Heart left ventricle (tissue), 16 donors: ENCODE measurements around the gene ORC3. TPM values are rescaled to one million over a fixed set of nuclear protein-coding genes. Genes with fewer than 3 reads are reported as not detected.

Source experiments
- ATAC-seq, 4 donors: fragments of 200-7000 bp; cut with Tn5 transposase; one replicate each; pipeline ENCODE4 v1.9.1; 2020 to 2022; ENCODE audit warnings: moderate library complexity in 4 of 4, mild to moderate bottlenecking in 3 of 4, moderate number of reproducible peaks in 1 of 4
- DNase-seq, 5 donors: peaks; one replicate each; pipeline ENCODE4 v3.0.0-alpha.2; 2020
- H3K27ac ChIP-seq, 12 donors: fragments of 200-600 bp; sonication (generic) in 4 of 12; one replicate each; pipeline versions ENCODE4 v1.5.0 to v1.8.0; 2016 to 2022; ENCODE audit warnings: mild to moderate bottlenecking in 2 of 12
- H3K27me3 ChIP-seq, 9 donors: fragments of 200-600 bp; sonication (generic) in 2 of 9; one replicate each; pipeline versions ENCODE4 v1.5.1 to v1.8.0; 2016 to 2022; ENCODE audit warnings: mild to moderate bottlenecking in 3 of 9
- H3K36me3 ChIP-seq, 9 donors: fragments of 200-600 bp; sonication (generic) in 2 of 9; one replicate each; pipeline versions ENCODE4 v1.5.0 to v1.8.0; 2018 to 2022; ENCODE audit warnings: mild to moderate bottlenecking in 2 of 9
- H3K4me1 ChIP-seq, 12 donors: fragments of 200-600 bp; sonication (generic) in 4 of 12; one replicate each; pipeline versions ENCODE4 v1.5.0 to v1.8.0; 2016 to 2022; ENCODE audit warnings: mild to moderate bottlenecking in 3 of 12
- H3K4me3 ChIP-seq, 12 donors: fragments of 200-600 bp; sonication (generic) in 4 of 12; one replicate each; pipeline versions ENCODE4 v1.5.0 to v1.8.0; 2017 to 2022; ENCODE audit warnings: mild to moderate bottlenecking in 9 of 12, moderate library complexity in 4 of 12
- H3K9me3 ChIP-seq, 12 donors: fragments of 200-600 bp; sonication (generic) in 4 of 12; one replicate each; pipeline versions ENCODE4 v1.5.0 to v1.8.0; 2016 to 2022; ENCODE audit warnings: mild to moderate bottlenecking in 1 of 12
- CTCF ChIP-seq, 12 donors: fragments of 200-600 bp; sonication (generic) in 4 of 12; IDR thresholded peaks; one replicate each; pipeline versions ENCODE4 v1.5.0 to v1.8.0; 2018 to 2022; ENCODE audit warnings: antibody characterized with exemption in 12 of 12, mild to moderate bottlenecking in 5 of 12
- POLR2A ChIP-seq, 2 donors: fragments of 450-650 bp; IDR thresholded peaks; one replicate each; pipeline ENCODE4 v1.6.1; 2017; ENCODE audit warnings: antibody characterized with exemption in 2 of 2, mild to moderate bottlenecking in 2 of 2, moderate library complexity in 2 of 2
- WGBS, 4 donors: extraction: QIAGEN DNeasy Blood & Tissue Kit in 2 of 4; methylation state at CpG; one replicate each; pipeline versions ENCODE4 v1.1.5 to v1.1.7; 2013 to 2018; 5-methylcytosine and 5-hydroxymethylcytosine counted together
- intact Hi-C, 10 donors: fragments of 100-400 bp; cut with DNase I; formaldehyde crosslinking; loops; one replicate each; pipeline versions ENCODE4 v1.11.1 to v1.14.2; 2022
- polyA plus RNA-seq, 2 donors: library from polyadenylated mRNA; stranded (reverse); fragments of 200-250 nt; gene quantifications; one replicate each; pipeline ENCODE4 v1.2.3, GENCODE V29; 2013
- total RNA-seq, 9 donors: library from RNA; depleted of rRNA in 2 of 9; stranded (reverse); fragments of >200 nt in 2 of 9; fragmentation: NEBNext Ultra II Directional in 3 of 9; extraction: Animal tissue kit (Norgen Biotek cat#: 25700) in 3 of 9; gene quantifications; one replicate each; pipeline versions ENCODE4 v1.1.0 to v1.2.4, GENCODE V29; 2016 to 2023
- donor health status: ischemic (EF 13 %, LVEDD 7.1; RV severe dilation, severe dysfunction).
- donor health status: healthy with polysubstance abuse.
- donor health status: DM: no; HTN: yes; CAD: no.
- donor health status: DM: no; HTN: no; CAD: no.
- donor health status: ischemic (EF 25% LVEDD 6.9; RV normal size, moderate dysfunction).
- donor health status: ischemic (EF 25% LVEDD 5.7; RV mildly dilated, moderate dysfunction).
- donor health status: healthy.
- donor health status: DM: yes; HTN: yes; CAD: no.
- donor health status: ischemic (EF 35%, LVEDD 5.7; RV mildly dilated, moderate dysfunction).
- donor health status: nonischemic (EF 11% LVEDD 7.7; RV severe dilation, severe dysfunction).
- donor health status: DM: yes; HTN: yes; CAD: no.
- donor health status: PGD.
- donor health status: ischemic (EF 29% LVEDD 5.4; RV normal size, mild dysfunction).
- donor health status: nonischemic (EF 23%, LVEDD 6.1; RV moderate dilation, normal function).

ORC3 gene
- total and polyA plus RNA-seq, 11 donors = 15.2 to 28.6 (median 20.0) TPM

- TF ChIP-seq POLR2A (IDR thresholded peaks at IDR 0.05) (no peak), CTCF (IDR thresholded peaks at IDR 0.05) (no peak)
- Histone ChIP-seq H3K27me3 (no peaks in the 10 kb centered on the region), H3K9me3 (no peaks in the 10 kb centered on the region), H3K27ac (no peak overlapping the region), H3K4me1 (peaks cover 0 to 2% (median 0%) of the 10 kb centered on the region in 12 donors), H3K4me3 (no peak overlapping the region), H3K36me3 (peaks cover 0 to 83% (median 57%) of the 10 kb centered on the region in 9 donors)
- 53 to 57% (median 56%) methylated on average over 1 of the region's 1 CpG for WGBS, 4 donors
- no peak for DNase-seq
- intact Hi-C loops = loop anchor here in 1 of 10 donors (10.0 kb wide), 1 partner anchor 158 kb away; no protein-coding TSS in a partner anchor
- ATAC-seq = no peak
Measured at GRCh38 chr6:87636315-87636714, 46.4 kb downstream of the ORC3 start.

GRCh38 chr6:87637106-87637505, 47.2 kb downstream of the ORC3 start:
- H3K9me3 ChIP-seq = no peaks in the 10 kb centered on the region
- 96 to 99% (median 98%) methylated on average over 1 of the region's 1 CpG for WGBS, 4 donors
- no peak for ATAC-seq

GRCh38 chr6:87639373-87639772, 49.4 kb downstream of the ORC3 start:
- no peak for DNase-seq
- WGBS, 4 donors = 99% methylated on average over 4 of the region's 4 CpGs
- ATAC-seq = no peak
- H3K4me1 ChIP-seq = peaks cover 0 to 6% (median 0%) of the 10 kb centered on the region in 12 donors
- H3K27ac ChIP-seq = no peak overlapping the region
- H3K27me3 ChIP-seq = no peaks in the 10 kb centered on the region
- no peaks in the 10 kb centered on the region for H3K9me3 ChIP-seq
- no peak overlapping the region for H3K4me3 ChIP-seq
- TF ChIP-seq CTCF (IDR thresholded peaks at IDR 0.05) = no peak
- TF ChIP-seq POLR2A (IDR thresholded peaks at IDR 0.05) = no peak
- intact Hi-C loops = loop anchor here in 2 of 10 donors (2.0 to 10.0 kb wide), 2 partner anchors 43 to 155 kb away; no protein-coding TSS in a partner anchor
- H3K36me3 ChIP-seq = peaks cover 0 to 63% (median 49%) of the 10 kb centered on the region in 9 donors

More at GRCh38 chr6:87637106-87637505, 47.2 kb downstream of the ORC3 start:
- TF ChIP-seq POLR2A (IDR thresholded peaks at IDR 0.05) = no peak
- no peak for TF ChIP-seq CTCF (IDR thresholded peaks at IDR 0.05)
- peaks cover 0 to 6% (median 0%) of the 10 kb centered on the region in 12 donors for H3K4me1 ChIP-seq
- no peak overlapping the region for H3K27ac ChIP-seq
- peaks cover 0 to 79% (median 58%) of the 10 kb centered on the region in 9 donors for H3K36me3 ChIP-seq
- H3K27me3 ChIP-seq = no peaks in the 10 kb centered on the region
- intact Hi-C loops = loop anchor here in 1 of 10 donors (10.0 kb wide), 1 partner anchor 158 kb away; no protein-coding TSS in a partner anchor
- DNase-seq = no peak
- no peak overlapping the region for H3K4me3 ChIP-seq

GRCh38 chr6:87641065-87641692, 51.2 kb downstream of the ORC3 start:
- Histone ChIP-seq H3K27me3 (no peaks in the 10 kb centered on the region), H3K36me3 (peaks cover 0 to 49% (median 35%) of the 10 kb centered on the region in 9 donors), H3K27ac (no peak overlapping the region), H3K4me3 (no peak overlapping the region), H3K9me3 (no peaks in the 10 kb centered on the region), H3K4me1 (peaks cover 0 to 6% (median 0%) of the 10 kb centered on the region in 12 donors)
- WGBS, 4 donors = 36 to 56% (median 47%) methylated on average over 1 of the region's 1 CpG
- ATAC-seq (no peak), DNase-seq (no peak)
- TF ChIP-seq CTCF (IDR thresholded peaks at IDR 0.05) (no peak), POLR2A (IDR thresholded peaks at IDR 0.05) (no peak)
- intact Hi-C loops = no loop called here
